Measurements from ENCODE around the gene PCDHB9.

DNA sequence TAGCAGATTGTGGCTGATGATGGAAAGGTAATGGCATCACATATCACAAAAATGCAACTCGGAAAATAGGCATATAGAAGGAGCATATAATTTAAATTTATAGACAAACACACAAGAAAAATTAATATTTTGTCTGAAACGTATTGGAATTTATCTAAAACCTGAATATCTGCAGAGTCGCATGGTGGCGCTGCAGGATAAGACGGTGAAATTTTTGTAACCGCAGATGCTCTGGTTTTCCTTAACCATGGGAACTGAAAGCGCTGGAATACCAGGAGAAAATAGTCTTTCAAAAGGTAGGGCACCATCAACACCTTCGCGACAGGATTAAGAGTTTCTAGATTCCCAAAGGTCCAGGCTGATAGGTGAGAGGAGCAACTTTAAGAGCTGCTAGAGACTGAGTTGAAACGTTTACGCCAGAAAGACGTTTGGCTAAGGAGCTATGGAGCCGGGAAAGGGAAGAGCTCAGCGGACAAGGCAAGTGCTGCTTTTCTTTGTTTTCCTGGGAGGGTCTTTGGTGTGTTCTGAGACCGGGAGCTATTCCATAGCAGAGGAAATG lies 47.2 kb downstream of the PCDHB9 start:
- TF ChIP-seq CTCF (IDR thresholded peaks at IDR 0.05) (no peak), EZH2 (IDR thresholded peaks at IDR 0.05; ENCODE audit: borderline replicate concordance, insufficient read depth, low read depth, low read length, poor library complexity, severe bottlenecking) (no peak)

Measured in B cell (primary cell).